K562 (cell line): ENCODE measurements around the gene LYPLA2. TPM values are rescaled to one million over a fixed set of nuclear protein-coding genes. Genes with fewer than 3 reads are reported as not detected.

ENCODE experiments used
- DEAF1 ChIP-seq: fragments of 450-650 bp; formaldehyde crosslinking; IDR thresholded peaks from 2 replicates; pipeline ENCODE4 v1.4.0; 2020; ENCODE audit warnings: mild to moderate bottlenecking, moderate library complexity
- E2F4 ChIP-seq: sonication (generic); formaldehyde crosslinking; IDR thresholded peaks from 2 replicates; pipeline ENCODE4 v1.8.0; 2022; ENCODE audit warnings: mild to moderate bottlenecking, low read depth, missing genetic modification reagents
- PRDM10 ChIP-seq: fragments of 450-650 bp; IDR thresholded peaks from 2 replicates; pipeline ENCODE4 v1.6.1; 2018; ENCODE audit not compliant: partially characterized antibody
- PRPF4 ChIP-seq: fragments of 200-400 bp; formaldehyde crosslinking; IDR thresholded peaks from one replicate; pipeline ENCODE4 v1.6.1; 2017; ENCODE audit warnings: low read length, low read depth, mild to moderate bottlenecking; ENCODE audit not compliant: insufficient read depth, poor library complexity, severe bottlenecking
- PTTG1 ChIP-seq: fragments of 450-650 bp; IDR thresholded peaks from 2 replicates; pipeline ENCODE4 v1.6.1; 2016; ENCODE audit warnings: low read depth, mild to moderate bottlenecking, missing genetic modification characterization, missing compliant biosample characterization
- RNF219 ChIP-seq: fragments of 250-450 bp; sonication (Bioruptor Pico); IDR thresholded peaks from 2 replicates; pipeline ENCODE4 v1.5.0; 2022; ENCODE audit warnings: mild to moderate bottlenecking
- SRSF1 ChIP-seq: fragments of 200-400 bp; formaldehyde crosslinking; IDR thresholded peaks from 2 replicates; pipeline ENCODE4 v1.6.1; 2017; ENCODE audit warnings: mild to moderate bottlenecking, low read depth, low read length, moderate library complexity
- THRA ChIP-seq: fragments of 450-650 bp; IDR thresholded peaks from 2 replicates; pipeline ENCODE4 v1.6.1; 2017; ENCODE audit warnings: mild to moderate bottlenecking, moderate library complexity
- TRIM28 ChIP-seq: fragments of 450-650 bp; IDR thresholded peaks from 2 replicates; pipeline ENCODE4 v1.6.1; 2017
- ZNF175 ChIP-seq: fragments of 200-800 bp; sonication (Bioruptor generic); IDR thresholded peaks from 2 replicates; pipeline ENCODE4 v1.6.1; 2016; ENCODE audit warnings: low read depth, mild to moderate bottlenecking, missing genetic modification characterization, missing compliant biosample characterization
- ZNF584 ChIP-seq: fragments of 200-800 bp; sonication (Bioruptor generic); IDR thresholded peaks from 2 replicates; pipeline ENCODE4 v1.6.1; 2016; ENCODE audit warnings: low read depth, mild to moderate bottlenecking, missing genetic modification characterization, missing compliant biosample characterization
- polyA plus RNA-seq, 8 experiments: library from polyadenylated mRNA; depleted of rRNA in 4 of 8; stranded (reverse) in 5 of 8; unstranded in 3 of 8; fragments of >200 nt; fragmentation: Nextera tagmentation in 2 of 8; fragmentation: Illumina TruSeq in 1 of 8; extraction: Ambion mirVana in 2 of 8; extraction: Trizol in 1 of 8; gene quantifications; 2 replicates each; pipeline versions ENCODE4 v1.2.1 to v1.2.3, GENCODE V29; 2011 to 2014; ENCODE audit warnings: inconsistent platforms in 1 of 8, missing spikeins in 1 of 8
- total RNA-seq, 7 experiments: library from RNA; depleted of rRNA in 6 of 7; stranded (reverse); fragments of >200 nt in 6 of 7; fragmentation: Illumina TruSeq in 2 of 7; extraction: Trizol in 2 of 7; gene quantifications; 2 replicates each; pipeline versions ENCODE4 v1.2.1 to v1.2.3, GENCODE V29; 2011 to 2021; ENCODE audit warnings: low replicate concordance in 1 of 7

The LYPLA2 gene
- total and polyA plus RNA-seq, 9 of the 15 experiments (the other 6 are each of a cell fraction or from before 2014, with no cell fraction given): 3.9 to 128 (median 60.1) TPM

- TF ChIP-seq PRDM10 (peak; percentile 65), PTTG1 (tag) (no peak), THRA (no peak), RNF219 (CRISPR knock-in tag) (no peak), E2F4 (CRISPR knock-in tag) (no peak), TRIM28 (0 out of 2 replicates have a peak, but pooled peaks have one; percentile 8), DEAF1 (CRISPR knock-in tag) (no peak), ZNF175 (no peak), PRPF4 (no peak), SRSF1 (no peak), ZNF584 (CRISPR knock-in tag) (no peak)
Observed at GRCh38 chr1:23777979-23778814, 12.7 kb upstream of the LYPLA2 start, which contains the start of gene PITHD1 (continued).
